BE2C (cell line): Measurements from ENCODE around the gene EVX1.

Source experiments
- DNase-seq: peaks from one replicate; pipeline ENCODE4 v3.0.0-alpha.2; 2020
- H3K27me3 ChIP-seq: fragments of 250-450 bp; sonication (Bioruptor Pico); 2 replicates; pipeline ENCODE4 v1.5.1; 2020; ENCODE audit warnings: mild to moderate bottlenecking
- H3K36me3 ChIP-seq: fragments of 250-450 bp; sonication (Bioruptor Pico); 2 replicates; pipeline ENCODE4 v1.5.1; 2020; ENCODE audit warnings: mild to moderate bottlenecking
- H3K4me1 ChIP-seq: fragments of 250-450 bp; sonication (Bioruptor Pico); 2 replicates; pipeline ENCODE4 v1.5.1; 2020
- H3K4me3 ChIP-seq: 2 replicates; pipeline ENCODE4 v1.5.1; 2011; ENCODE audit warnings: low read depth, low read length
- H3K9me3 ChIP-seq: fragments of 250-450 bp; sonication (Bioruptor Pico); 2 replicates; pipeline ENCODE4 v1.5.1; 2020
- TF ChIP-seq, protein P1 (sequence below): IDR thresholded peaks from 2 replicates; pipeline ENCODE4 v1.5.1; 2012; ENCODE audit warnings: mild to moderate bottlenecking, low read depth, low read length

EVX1 gene

DNA sequence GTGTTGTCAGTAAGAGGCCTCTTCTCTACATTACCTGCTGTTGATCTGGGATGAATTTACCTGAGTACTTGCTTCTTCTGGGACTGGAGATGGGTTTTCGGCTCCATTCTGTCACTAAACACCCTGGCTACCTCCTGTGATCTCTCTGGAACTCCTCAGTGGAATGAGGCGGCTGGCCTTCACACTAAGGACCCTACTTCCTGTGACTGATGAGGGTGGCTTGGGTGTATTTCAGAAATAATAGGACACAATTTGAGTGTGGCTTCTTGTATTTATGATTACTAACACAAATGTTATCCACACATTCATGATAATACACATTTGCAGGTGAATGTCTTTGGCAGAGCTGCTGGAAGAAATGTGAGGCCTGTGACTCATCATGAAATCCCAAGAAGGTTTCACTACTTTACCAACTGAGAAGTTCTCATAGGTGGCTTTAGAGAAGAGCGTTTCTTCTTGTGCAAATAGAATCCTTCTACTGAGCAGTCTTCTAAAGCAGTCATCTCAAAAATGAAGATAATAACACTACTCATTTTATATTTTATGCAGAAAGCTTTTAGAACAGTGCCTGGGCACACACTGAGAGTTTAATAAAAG lies 21.3 kb upstream of the EVX1 start:
- no peak for DNase-seq
- Histone ChIP-seq H3K4me3 (no peak overlapping the region), H3K27me3 (peaks cover 94% of the 10 kb centered on the region), H3K9me3 (no peaks in the 10 kb centered on the region), H3K36me3 (no peaks in the 10 kb centered on the region), H3K4me1 (no peaks in the 10 kb centered on the region)
- TF ChIP-seq, protein P1, sequence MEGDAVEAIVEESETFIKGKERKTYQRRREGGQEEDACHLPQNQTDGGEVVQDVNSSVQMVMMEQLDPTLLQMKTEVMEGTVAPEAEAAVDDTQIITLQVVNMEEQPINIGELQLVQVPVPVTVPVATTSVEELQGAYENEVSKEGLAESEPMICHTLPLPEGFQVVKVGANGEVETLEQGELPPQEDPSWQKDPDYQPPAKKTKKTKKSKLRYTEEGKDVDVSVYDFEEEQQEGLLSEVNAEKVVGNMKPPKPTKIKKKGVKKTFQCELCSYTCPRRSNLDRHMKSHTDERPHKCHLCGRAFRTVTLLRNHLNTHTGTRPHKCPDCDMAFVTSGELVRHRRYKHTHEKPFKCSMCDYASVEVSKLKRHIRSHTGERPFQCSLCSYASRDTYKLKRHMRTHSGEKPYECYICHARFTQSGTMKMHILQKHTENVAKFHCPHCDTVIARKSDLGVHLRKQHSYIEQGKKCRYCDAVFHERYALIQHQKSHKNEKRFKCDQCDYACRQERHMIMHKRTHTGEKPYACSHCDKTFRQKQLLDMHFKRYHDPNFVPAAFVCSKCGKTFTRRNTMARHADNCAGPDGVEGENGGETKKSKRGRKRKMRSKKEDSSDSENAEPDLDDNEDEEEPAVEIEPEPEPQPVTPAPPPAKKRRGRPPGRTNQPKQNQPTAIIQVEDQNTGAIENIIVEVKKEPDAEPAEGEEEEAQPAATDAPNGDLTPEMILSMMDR, result no peak

DNA sequence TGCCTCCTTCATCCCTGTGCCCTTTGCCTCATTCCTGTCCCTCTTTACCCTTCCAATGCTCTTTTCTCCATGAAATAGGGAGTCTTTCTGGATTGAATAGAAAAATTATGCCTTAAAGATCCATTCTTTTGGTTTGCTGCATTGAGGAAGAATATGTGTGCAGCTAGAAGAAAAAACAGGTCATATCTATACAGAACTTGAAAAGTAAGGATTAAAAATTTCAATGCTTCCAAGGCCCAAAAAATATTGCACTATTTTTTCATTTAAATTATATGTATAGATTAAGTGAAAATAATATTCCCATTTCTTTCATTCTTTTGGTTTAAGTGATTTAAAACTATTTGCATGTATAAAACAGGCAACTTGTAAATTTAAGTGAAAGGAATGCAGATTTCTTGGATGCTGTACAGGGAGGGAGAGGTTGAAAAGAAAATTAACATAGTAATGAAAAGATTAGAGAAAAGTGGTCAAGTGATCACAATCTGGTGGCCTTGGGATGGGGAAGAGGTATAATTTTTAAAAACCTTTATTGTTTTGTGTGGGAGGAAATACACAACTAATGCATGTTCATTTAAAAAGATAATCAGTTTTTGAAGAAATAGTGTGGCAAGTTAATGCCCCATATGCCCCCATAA lies 18.5 kb upstream of the EVX1 start:
- H3K4me1 ChIP-seq, result no peaks in the 10 kb centered on the region
- no peaks in the 10 kb centered on the region for H3K9me3 ChIP-seq
- H3K36me3 ChIP-seq, result no peaks in the 10 kb centered on the region
- peaks cover 95% of the 10 kb centered on the region for H3K27me3 ChIP-seq
- no peak overlapping the region for H3K4me3 ChIP-seq
- no peak for DNase-seq
- TF ChIP-seq, protein P1, result no peak

DNA sequence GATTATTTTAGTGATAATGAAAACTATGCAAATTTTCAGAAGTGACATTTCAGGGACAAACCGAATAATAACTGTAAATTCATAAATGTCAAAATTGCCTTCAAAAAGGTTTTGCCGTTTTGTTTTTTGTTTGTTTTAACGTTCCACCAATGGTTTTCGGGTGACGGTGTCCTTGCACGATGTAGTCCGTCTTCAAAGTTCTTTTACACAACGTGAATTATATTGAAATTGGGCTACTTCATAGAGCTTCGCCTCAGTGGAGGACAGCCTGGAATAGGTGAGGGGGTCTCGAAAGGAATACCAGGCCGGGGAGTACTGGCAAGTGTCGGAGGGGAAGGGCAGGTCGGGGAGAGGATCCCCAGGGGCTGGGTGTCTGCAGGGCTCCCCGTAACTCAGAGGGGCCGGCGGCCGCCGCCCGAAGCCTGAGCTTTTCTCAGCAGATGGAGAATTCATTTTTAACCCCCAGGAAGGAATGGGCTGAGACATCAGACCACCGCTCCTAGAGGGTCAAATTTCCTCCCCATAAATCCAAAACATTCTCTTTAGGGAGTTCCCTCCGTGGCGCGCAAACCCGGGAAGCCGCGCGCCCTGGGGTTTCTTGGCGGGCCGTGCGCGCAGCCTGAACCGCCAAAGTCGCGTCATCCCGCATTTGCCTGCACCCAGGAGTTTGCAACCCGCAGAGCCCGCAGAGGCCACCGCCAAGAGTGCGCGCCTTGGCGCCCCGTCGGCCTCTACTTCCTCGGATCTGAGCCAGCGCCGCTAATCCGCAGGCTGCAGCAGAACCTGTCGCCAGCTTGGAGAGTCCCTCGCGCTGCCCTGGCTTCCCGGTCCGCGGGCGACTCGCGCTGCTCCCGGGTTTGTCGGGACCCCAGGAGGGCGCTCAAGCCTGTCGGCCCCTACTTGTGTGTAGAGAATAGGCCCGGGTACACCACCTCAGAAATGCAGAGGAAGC lies 17.3 kb upstream of the EVX1 start:
- Histone ChIP-seq H3K4me3 (no peak overlapping the region), H3K36me3 (no peaks in the 10 kb centered on the region), H3K4me1 (no peaks in the 10 kb centered on the region), H3K27me3 (peaks cover 89% of the 10 kb centered on the region), H3K9me3 (no peaks in the 10 kb centered on the region)
- no peak for DNase-seq
- TF ChIP-seq, protein P1, result no peak

DNA sequence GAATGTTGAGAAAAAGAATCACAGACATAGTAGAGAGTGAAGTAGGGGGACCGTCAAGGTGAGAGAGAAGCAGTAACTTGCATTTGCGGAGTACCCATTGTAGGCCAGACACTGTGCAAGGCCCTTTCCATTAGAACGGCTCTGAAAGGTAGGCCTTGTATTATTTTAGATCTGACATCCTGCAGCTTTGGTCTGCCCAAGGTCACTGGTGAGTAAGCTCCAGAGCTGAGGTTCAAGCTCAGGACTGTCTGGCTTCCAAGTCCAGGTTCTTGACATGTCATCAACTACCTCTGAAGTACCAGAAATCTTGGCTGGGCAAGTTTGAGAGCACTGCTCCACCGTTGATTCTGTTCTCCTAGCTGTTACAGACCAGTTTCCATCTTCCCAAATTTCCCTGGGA lies 13.2 kb upstream of the EVX1 start:
- DNase-seq, result no peak
- Histone ChIP-seq H3K4me3 (no peak overlapping the region), H3K9me3 (no peaks in the 10 kb centered on the region), H3K36me3 (no peaks in the 10 kb centered on the region), H3K27me3 (peaks cover 47% of the 10 kb centered on the region), H3K4me1 (no peaks in the 10 kb centered on the region)
- TF ChIP-seq, protein P1, result no peak

DNA sequence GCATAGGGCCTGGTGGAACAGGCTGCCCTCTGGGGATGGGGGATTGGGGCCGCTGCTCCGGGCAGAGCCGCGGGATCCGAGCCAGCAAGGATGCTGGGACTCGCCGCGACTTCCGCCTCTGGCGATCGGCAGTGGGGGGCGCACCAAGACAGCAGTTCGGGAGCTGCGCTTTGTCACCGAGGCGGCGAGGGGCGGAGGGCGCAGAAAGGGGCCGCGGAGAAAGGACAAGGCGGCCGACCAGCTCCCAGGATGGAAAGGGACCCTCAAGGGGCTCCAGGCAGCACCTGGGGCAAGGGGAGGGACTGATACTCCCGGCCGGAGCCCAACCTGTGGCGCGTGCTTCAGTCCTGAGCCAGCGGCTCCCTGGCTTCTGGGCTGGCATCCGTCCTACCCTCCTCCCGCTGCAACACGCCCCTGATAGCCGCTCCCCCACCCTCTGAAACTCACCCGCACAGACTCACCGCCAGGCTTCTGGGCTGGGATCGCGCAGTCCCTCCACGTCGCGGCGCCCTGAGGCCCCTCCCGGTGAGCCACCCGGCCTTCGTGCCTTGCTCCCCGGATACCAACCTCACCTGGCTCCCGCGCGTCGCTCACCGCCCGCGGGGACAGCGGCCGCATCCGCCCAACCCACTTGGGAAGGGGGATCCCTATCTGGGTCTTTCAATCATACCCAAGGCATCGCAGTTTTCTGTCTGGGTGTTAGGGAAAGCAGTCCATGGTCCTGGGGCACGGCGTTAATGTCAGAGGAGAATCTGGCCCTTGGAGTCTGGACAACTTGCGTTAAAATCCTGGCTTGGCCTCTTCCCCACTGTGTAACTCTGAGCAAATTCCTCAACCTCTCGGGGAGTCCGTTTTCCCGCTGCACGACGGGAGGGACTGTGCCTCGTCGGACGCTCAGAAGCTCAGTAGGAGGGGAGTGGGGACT lies 7.0 kb upstream of the EVX1 start:
- Histone ChIP-seq H3K36me3 (no peaks in the 10 kb centered on the region), H3K4me3 (peak overlapping the region; percentile 55), H3K4me1 (no peaks in the 10 kb centered on the region), H3K9me3 (no peaks in the 10 kb centered on the region), H3K27me3 (peaks cover 45% of the 10 kb centered on the region)
- DNase-seq, result peak; percentile 83
- TF ChIP-seq, protein P1, result peak; percentile 50
